Measurements from ENCODE around the gene UBR3.
A peak's percentile ranks its signal among the peaks of the same experiment; 100 is the strongest.
"Not testable (repeated sequence)": the region's sequence is repeated elsewhere in the genome, so short reads cannot be mapped to it uniquely, and the experiment has no call there.

Gene UBR3

DNA sequence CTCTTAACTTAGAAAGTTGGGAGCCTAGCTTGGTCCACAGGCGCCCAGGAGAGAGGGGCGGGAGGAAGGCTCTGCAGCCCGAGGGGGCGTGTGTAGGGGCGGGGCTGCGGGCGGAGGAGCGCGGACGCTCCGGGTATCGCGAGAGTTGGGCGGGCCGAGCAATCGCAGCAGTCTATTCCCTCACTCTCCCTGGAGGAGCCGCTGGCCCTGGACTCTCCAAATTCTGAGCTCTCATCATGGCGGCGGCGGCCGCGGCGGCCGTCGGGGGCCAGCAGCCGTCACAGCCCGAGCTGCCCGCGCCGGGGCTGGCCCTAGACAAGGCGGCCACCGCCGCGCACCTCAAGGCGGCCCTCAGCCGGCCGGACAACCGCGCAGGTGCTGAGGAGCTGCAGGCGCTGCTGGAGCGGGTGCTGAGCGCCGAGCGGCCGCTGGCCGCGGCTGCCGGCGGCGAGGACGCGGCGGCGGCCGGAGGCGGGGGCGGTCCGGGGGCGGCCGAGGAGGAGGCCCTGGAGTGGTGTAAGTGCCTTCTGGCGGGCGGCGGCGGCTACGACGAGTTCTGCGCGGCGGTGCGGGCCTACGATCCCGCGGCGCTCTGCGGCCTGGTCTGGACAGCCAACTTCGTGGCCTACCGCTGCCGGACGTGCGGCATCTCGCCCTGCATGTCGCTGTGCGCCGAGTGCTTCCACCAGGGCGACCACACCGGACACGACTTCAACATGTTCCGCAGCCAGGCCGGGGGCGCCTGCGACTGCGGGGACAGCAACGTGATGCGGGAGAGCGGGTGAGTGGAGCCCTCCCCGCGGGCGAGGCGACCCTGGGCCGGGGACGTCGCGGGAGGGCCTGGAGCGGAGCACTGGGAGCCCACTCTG, at the start of gene UBR3:
Gene UBR3, plus strand, starts transcription at position 183 of the 869 bp plus-strand sequence. Its CDS starts 54 bp downstream, at position 237.
- FAIRE-seq = no peak

DNA sequence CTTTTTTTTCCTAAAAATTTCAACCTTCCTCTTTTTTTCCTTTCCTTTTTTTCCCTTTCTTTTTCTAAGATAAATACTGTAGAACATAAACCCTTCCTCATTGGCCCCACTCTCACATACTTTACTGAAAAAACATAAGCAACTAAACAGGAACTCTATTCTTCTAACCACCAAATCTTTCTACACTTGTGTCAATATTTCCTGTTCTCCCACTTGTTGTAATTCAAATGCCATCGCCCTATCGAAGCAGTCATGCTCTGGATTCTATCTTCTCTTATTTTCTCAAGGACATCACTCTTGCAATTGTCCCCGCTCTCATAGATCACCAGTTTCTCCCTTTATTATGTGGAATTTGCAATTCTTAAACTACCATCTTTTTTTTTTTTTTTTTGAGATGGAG, 48.8 kb upstream of the UBR3 start:
- FAIRE-seq = no peak

GRCh38 chr2:169781249-169782013, 45.8 kb upstream of the UBR3 start:
- FAIRE-seq = no peak

GRCh38 chr2:169782513-169782912, 44.7 kb upstream of the UBR3 start:
- FAIRE-seq = no peak

- no peak for FAIRE-seq
Observed at GRCh38 chr2:169790581-169790980, 36.7 kb upstream of the UBR3 start.

DNA sequence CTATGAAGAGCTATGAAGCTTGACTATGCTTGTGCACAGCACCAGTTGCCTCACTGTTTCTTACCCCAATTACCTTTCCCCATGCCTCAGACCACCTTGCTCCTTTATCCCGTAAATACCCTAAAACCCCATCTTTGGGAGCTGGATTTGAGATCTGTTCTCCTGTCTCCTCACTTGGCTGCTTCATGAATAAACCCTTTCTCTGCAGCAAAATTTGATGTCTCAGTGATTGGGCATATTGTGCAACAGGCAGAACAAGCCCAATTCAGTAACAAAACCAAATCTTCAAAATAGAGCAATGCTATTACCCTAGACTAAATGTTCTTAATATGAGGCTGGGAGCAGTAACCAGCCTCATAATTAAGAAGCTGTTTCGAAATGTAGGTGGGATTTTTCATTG, 32.1 kb upstream of the UBR3 start:
- no peak for FAIRE-seq

GRCh38 chr2:169796441-169796840, 30.8 kb upstream of the UBR3 start:
- FAIRE-seq = no peak

DNA sequence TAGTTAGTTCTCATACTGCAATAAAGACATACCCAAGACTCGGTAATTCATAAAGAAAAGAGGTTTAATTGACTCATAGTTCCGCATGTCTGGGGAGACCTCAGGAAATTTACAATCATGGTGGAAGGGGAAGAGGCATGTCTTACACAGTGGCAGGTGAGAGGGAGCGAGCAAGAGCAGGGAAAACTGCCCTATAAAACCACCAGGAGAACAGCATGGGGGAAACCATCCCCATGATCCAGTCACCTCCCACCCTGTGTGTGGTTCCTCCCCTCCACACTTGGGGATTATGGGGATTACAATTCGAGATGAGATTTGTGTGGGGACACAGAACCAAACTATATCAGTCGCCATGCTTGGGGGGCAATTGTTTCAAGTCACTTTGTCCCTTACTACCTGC, 29.7 kb upstream of the UBR3 start:
- no peak for FAIRE-seq

- FAIRE-seq = no peak
Observed at GRCh38 chr2:169798397-169798717, 28.9 kb upstream of the UBR3 start.

DNA sequence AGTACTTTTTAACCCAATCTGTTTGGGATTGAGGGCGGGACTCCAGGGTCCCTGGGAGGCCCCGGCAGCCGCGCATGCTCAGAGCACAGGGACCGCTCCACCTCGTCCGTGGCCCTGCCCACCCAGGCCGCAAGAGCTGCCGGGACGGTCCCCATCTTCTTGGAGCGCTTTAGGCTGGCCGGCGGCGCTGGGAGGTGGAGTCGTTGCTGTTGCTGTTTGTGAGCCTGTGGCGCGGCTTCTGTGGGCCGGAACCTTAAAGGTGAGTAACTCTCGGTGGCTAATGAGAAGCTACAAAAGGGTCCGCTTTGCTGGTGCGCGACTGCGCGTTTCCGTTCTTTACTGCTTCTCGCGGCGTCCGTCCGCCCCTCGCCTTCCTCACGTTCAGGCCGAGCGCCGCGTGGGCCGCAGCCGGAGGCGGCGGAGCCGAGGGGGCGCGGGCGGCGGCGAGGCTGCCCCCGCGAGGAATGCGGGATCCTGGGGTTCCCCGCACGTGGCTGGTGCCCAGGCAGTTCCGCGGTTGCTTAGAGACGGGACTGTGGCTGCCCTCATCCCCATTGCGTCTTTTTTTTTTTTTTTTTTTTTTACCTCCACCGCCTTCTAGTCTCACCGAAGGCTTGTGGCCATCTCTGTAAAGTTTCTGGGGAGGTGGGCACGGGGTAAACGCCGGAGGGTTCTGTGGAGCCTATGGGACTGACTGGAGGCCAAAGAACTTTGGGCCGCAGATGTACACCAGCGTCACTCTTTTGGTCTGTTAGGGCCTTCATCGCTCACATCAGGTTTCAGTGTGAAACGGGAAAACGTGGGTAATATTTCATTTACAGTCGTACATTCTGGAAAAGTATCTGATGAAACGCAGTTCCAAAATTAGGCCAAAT, 28.3 kb upstream of the UBR3 start, which contains the start of gene SSB:
Gene SSB, plus strand, starts transcription at position 154 of the 875 bp plus-strand sequence. CDS start 2,090 bp downstream, outside the sequence.
- FAIRE-seq = peak; percentile 74

DNA sequence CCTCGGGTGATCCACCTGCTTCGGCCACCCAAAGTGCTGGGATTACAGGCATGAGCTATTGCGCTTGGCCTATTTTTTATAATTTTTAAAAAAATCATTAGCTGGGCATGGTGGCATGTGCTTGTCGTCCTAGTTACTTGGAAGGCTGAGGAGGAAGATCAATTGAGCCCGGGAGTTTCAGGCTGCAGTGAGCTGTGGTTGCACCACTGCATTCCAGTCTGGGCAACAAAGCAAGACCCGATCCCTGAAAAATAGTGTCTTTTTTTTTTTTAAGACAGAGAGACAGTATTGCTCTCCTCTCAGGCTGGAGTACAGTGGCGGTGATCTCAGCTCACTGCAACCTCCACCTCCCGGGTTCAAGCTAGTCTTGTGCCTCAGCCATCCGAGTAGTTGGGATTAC, 23.8 kb upstream of the UBR3 start:
- FAIRE-seq = no peak

DNA sequence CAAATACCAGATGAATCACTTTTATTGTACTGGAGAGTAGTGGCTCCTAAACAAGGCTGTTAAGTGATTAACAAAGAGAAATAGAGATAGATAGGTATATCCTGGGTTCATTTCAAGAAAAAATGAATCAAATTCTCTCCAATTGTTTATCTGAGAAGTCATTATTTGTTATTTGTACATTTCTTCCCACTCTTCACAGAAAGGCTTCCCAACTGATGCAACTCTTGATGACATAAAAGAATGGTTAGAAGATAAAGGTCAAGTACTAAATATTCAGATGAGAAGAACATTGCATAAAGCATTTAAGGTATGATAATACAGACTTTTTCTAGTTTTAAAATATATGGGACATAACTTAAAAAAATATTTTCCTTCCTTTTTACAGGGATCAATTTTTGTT, 20.7 kb upstream of the UBR3 start:
- no peak for FAIRE-seq

DNA sequence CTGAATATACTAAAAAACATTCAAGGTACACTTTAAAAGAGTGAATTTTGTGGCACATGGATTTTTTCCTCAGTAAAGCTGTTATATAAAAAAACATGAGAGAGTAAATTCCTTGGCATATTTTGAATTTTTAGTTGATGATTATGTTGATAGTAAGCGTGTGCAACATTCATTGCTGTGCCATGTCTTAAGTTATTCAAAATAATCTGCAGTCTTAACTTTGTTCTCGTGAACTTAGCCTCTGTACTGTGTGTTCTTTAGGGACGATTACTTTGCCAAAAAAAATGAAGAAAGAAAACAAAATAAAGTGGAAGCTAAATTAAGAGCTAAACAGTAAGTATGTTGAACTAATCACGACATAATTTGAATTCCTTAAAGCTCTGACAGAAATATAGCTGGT, 19.0 kb upstream of the UBR3 start:
- no peak for FAIRE-seq

- FAIRE-seq = no peak
Observed at GRCh38 chr2:169815849-169816248, 11.4 kb upstream of the UBR3 start.

DNA sequence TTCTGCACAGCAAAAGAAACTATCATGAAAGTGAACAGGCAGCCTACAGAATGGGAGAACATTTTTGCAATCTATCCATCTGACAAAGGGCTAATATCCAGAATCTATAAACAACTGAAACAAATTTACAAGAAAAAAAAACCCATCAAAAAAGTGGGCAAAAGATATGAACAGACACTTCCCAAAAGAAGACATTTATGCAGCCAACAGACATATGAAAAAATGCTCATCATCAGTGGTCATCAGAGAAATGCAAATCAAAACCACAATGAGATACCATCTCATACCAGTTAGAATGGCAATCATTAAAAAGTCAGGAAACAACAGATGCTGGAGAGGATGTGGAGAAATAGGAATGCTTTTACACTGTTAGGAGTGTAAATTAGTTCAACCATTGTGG, 10.3 kb upstream of the UBR3 start:
- FAIRE-seq = not testable (repeated sequence)

DNA sequence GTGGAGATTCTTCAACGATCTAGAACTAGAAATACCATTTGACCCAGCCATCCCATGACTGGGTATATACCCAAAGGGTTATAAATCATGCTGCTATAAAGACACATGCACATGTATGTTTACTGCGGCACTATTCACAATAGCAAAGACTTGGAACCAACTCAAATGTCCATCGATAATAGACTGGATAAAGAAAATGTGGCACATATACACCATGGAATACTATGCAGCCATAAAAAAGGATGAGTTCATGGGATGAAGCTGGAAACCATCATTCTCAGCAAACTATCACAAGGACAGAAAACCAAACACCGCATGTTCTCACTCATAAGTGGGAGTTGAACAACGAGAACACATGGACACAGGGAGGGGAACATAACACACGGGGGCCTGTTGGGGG, 9.9 kb upstream of the UBR3 start:
- FAIRE-seq = not testable (repeated sequence)

- no peak for FAIRE-seq
Observed at GRCh38 chr2:169818241-169818640, 9.0 kb upstream of the UBR3 start.

GRCh38 chr2:169819106-169819505, 8.1 kb upstream of the UBR3 start:
- FAIRE-seq = no peak

GRCh38 chr2:169820101-169820500, 7.2 kb upstream of the UBR3 start:
- not testable (repeated sequence) for FAIRE-seq

- FAIRE-seq = no peak
Observed at GRCh38 chr2:169822036-169822435, 5.2 kb upstream of the UBR3 start.

GRCh38 chr2:169822785-169823392, 4.4 kb upstream of the UBR3 start:
- no peak for FAIRE-seq

DNA sequence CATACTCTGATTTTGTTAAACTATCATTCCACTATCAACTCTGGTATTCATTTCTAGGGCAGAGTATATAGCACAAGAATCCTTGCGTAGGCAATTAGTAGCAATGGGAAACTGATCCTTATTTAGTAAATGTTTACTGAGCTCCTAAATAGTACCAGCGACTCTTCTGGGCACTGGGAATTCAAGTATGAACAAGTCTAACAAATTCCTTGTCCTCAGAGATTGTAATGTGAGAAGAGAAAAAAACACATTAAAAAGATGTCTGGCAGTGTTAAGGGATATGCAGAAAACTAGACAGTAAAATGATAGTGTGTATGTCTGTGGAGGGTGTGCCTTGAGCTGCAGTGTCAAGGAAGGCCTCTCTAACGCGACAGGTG, 3.3 kb upstream of the UBR3 start:
- no peak for FAIRE-seq
